Progenitor cell of endocrine pancreas (in vitro differentiated cells): ENCODE results near the gene GABRR2. TPM values are rescaled to one million over a fixed set of nuclear protein-coding genes. Genes with fewer than 3 reads are reported as not detected.
A peak's percentile ranks its signal among the peaks of the same experiment; 100 is the strongest.

ENCODE experiments used
- DNase-seq: peaks from one replicate; pipeline ENCODE4 v3.0.0; 2021; ENCODE audit warnings: low spot score; ENCODE audit not compliant: unreplicated experiment
- H3K27ac Mint-ChIP-seq: 2 replicates; pipeline ENCODE4 v1.8.0; 2021; ENCODE audit warnings: mild to moderate bottlenecking, moderate library complexity, mixed read lengths
- H3K27me3 Mint-ChIP-seq: 2 replicates; pipeline ENCODE4 v1.8.0; 2021; ENCODE audit warnings: mixed read lengths
- H3K36me3 Mint-ChIP-seq: 2 replicates; pipeline ENCODE4 v1.8.0; 2022; ENCODE audit warnings: mixed read lengths; ENCODE audit not compliant: insufficient read depth
- H3K4me1 Mint-ChIP-seq: 2 replicates; pipeline ENCODE4 v1.8.0; 2021; ENCODE audit warnings: low read depth, mixed read lengths
- H3K4me3 Mint-ChIP-seq: 2 replicates; pipeline ENCODE4 v1.8.0; 2021; ENCODE audit warnings: low read depth, mild to moderate bottlenecking, moderate library complexity, mixed read lengths
- H3K9me3 Mint-ChIP-seq: 2 replicates; pipeline ENCODE4 v1.8.0; 2021; ENCODE audit warnings: low read depth, mixed read lengths
- total RNA-seq: library from RNA; stranded (reverse); gene quantifications from 2 replicates; pipeline ENCODE4 v1.2.1, GENCODE V29; 2021
- TF ChIP-seq, protein P1 (sequence below): fragments of 200-600 bp; sonication (generic); IDR thresholded peaks from one replicate; pipeline ENCODE4 v1.5.0; 2021; ENCODE audit warnings: antibody characterized with exemption, mild to moderate bottlenecking; ENCODE audit not compliant: unreplicated experiment

The GABRR2 gene
- total RNA-seq, 1 donor from 2014 or later: 0.53 TPM

GRCh38 chr6:89324304-89324703 is 9.2 kb upstream of the GABRR2 start:
- Mint-ChIP-seq H3K4me3 (no peak overlapping the region), H3K27ac (peak overlapping the region; percentile 87), H3K9me3 (peaks cover 24% of the 10 kb centered on the region), H3K36me3 (peaks cover 40% of the 10 kb centered on the region), H3K4me1 (peaks cover 35% of the 10 kb centered on the region), H3K27me3 (no peaks in the 10 kb centered on the region)
- DNase-seq: no peak
- TF ChIP-seq, protein P1, sequence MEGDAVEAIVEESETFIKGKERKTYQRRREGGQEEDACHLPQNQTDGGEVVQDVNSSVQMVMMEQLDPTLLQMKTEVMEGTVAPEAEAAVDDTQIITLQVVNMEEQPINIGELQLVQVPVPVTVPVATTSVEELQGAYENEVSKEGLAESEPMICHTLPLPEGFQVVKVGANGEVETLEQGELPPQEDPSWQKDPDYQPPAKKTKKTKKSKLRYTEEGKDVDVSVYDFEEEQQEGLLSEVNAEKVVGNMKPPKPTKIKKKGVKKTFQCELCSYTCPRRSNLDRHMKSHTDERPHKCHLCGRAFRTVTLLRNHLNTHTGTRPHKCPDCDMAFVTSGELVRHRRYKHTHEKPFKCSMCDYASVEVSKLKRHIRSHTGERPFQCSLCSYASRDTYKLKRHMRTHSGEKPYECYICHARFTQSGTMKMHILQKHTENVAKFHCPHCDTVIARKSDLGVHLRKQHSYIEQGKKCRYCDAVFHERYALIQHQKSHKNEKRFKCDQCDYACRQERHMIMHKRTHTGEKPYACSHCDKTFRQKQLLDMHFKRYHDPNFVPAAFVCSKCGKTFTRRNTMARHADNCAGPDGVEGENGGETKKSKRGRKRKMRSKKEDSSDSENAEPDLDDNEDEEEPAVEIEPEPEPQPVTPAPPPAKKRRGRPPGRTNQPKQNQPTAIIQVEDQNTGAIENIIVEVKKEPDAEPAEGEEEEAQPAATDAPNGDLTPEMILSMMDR: no peak

GRCh38 chr6:89323511-89323971 is 8.4 kb upstream of the GABRR2 start:
- no peak for DNase-seq
- TF ChIP-seq, protein P1: no peak
- peaks cover 36% of the 10 kb centered on the region for H3K36me3 Mint-ChIP-seq
- H3K4me3 Mint-ChIP-seq: no peak overlapping the region
- no peaks in the 10 kb centered on the region for H3K27me3 Mint-ChIP-seq
- H3K9me3 Mint-ChIP-seq: peaks cover 26% of the 10 kb centered on the region
- H3K27ac Mint-ChIP-seq: peak overlapping the region; percentile 11
- H3K4me1 Mint-ChIP-seq: peaks cover 28% of the 10 kb centered on the region

DNA sequence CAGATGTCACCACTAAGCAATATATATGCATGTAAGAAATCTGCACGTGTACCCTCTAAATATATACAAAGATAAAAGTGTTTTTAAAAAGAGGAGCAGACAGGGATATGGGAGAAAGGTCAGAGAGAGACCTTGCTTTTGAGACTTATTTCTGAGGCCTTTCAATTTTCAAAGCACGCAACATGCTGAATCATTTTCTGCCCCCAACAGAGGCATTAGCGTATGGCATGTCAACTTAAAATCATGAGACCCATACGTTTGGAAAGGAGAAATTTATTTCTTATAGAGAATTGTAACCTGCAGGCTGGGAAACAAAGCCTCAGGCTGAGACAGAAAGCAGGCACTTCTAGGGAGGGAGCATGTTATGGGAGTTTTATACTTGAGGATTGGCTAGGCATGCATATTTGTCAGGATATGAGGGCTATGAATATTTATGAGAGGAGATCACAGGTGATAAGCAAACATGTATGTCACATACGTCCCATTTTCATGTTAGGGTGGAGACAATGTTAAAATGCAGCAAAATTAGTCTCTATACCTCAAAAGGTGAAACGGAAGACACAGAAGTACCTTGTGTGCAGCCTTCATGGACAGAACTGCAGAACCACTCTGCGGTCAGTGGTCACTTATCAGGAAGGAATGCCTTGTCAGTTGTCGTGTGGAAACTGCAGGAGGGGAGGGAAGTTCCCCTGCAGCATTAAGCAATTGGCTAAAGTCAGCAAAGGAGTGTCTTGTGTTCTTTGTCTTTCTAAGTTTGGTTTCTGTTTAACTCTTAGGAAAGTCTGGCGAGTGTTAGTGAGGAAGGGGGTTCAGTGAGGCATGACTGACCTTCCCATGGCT is 6.3 kb upstream of the GABRR2 start:
- Mint-ChIP-seq H3K4me3 (no peak overlapping the region), H3K9me3 (peaks cover 26% of the 10 kb centered on the region), H3K27me3 (no peaks in the 10 kb centered on the region), H3K36me3 (peaks cover 33% of the 10 kb centered on the region), H3K27ac (no peak overlapping the region), H3K4me1 (peaks cover 20% of the 10 kb centered on the region)
- TF ChIP-seq, protein P1: no peak
- DNase-seq: no peak

DNA sequence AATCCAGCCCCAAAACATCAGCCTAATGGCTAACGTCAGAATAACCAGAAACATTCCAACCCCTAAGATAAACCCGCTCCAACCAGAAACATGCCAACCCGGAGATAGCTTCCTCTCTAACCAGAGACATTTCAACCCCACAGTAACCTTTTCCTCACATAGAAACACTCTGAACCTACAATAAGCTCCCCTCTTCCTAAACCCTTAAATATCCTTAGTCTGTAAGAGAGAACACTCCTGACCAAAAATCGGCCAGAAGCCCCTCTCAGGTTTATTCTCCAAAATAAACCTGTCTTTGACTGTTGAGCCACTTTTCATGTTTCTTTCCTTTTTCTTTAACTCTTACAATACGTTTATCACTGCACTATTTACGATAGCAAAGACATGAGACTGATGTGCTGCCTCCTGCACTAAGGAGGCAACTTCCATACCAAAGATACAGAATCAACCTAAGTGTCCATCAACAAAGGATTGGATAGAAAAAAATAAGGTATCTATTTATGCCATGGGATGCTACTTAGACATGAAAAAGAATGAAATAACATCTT is 5.0 kb upstream of the GABRR2 start:
- no peak overlapping the region for H3K27ac Mint-ChIP-seq
- DNase-seq: no peak
- TF ChIP-seq, protein P1: no peak
- peaks cover 26% of the 10 kb centered on the region for H3K9me3 Mint-ChIP-seq
- H3K4me3 Mint-ChIP-seq: no peak overlapping the region
- H3K4me1 Mint-ChIP-seq: peaks cover 20% of the 10 kb centered on the region
- H3K27me3 Mint-ChIP-seq: no peaks in the 10 kb centered on the region
- peaks cover 33% of the 10 kb centered on the region for H3K36me3 Mint-ChIP-seq

- Mint-ChIP-seq H3K4me3 (no peak overlapping the region), H3K9me3 (peaks cover 19% of the 10 kb centered on the region), H3K27me3 (no peaks in the 10 kb centered on the region), H3K36me3 (peaks cover 22% of the 10 kb centered on the region), H3K27ac (no peak overlapping the region), H3K4me1 (peaks cover 2% of the 10 kb centered on the region)
- no peak for DNase-seq
- TF ChIP-seq, protein P1: no peak
These were observed 2.0 kb upstream of the GABRR2 start for GRCh38 chr6:89317067-89317466.
